ENCODE measurements around the gene NEU1. TPM values are rescaled to one million over a fixed set of nuclear protein-coding genes. Genes with fewer than 3 reads are reported as not detected.
"Not testable (repeated sequence)": the region's sequence is repeated elsewhere in the genome, so short reads cannot be mapped to it uniquely, and the experiment has no call there.

NEU1 gene
- total RNA-seq, 2 experiments from 2014 or later, result 5.5 to 13.4 TPM

DNA sequence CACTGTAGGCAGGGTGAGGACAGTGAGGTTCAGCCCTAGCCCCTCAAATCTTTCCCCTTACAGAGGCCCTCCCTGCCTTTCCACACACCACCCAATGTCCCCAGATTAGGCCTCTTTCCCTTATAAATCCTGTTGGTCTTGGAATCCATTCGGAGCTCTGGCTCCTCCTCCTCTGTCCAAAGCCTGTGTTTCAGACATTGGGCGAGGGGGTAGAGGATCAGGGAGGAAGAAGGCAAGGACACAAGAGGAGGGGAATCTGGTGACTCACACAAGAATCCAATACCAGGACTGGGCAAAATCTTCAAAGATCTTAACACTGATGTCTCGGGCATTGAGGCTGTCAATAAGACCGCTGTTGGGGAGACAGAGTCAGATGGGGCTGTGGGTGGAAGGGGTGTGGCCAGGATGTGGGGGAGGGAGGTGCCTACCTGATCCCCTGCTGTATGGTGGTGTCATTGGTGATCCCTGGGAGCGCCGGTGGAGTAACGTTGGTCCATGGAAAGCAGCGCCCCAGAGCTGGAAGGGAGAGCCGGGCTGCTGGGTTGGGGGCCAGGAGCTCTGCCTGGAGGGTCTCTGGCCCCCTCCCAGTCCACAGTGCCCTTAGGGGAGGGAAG lies 8.5 kb upstream of the NEU1 start:
- H2AFZ ChIP-seq (ENCODE audit: low read length), result no peak overlapping the region
- no peaks in the 10 kb centered on the region for H3K9me3 ChIP-seq (ENCODE audit: low read length)
- H3K4me2 ChIP-seq (ENCODE audit: low read length), result no peak overlapping the region
- TF ChIP-seq CTCF (conservative IDR thresholded peaks at IDR 0.05; ENCODE audit: low read length), result no peak
- TF ChIP-seq EZH2phosphoT487 (IDR thresholded peaks at IDR 0.05; ENCODE audit: borderline replicate concordance, low read depth, low read length), result no peak
- ChIA-PET POLR2A (no interaction called here), CTCF (ENCODE audit: unreplicated experiment) (no interaction called here)
- H3K4me3 ChIP-seq (ENCODE audit: low read depth, low read length, poor library complexity, severe bottlenecking), result no peak overlapping the region
- intact Hi-C loops (cut with micrococcal nuclease; ENCODE audit: unreplicated experiment), result no loop called here
- H4K20me1 ChIP-seq (ENCODE audit: insufficient read depth, low read length), result no peaks in the 10 kb centered on the region
- peaks cover 8% of the 10 kb centered on the region for H3K4me1 ChIP-seq (ENCODE audit: insufficient read depth, low read length, poor library complexity, severe bottlenecking)
- no peak overlapping the region for H3K27ac ChIP-seq (ENCODE audit: low read depth, low read length, poor library complexity, severe bottlenecking)
- H3K36me3 ChIP-seq (ENCODE audit: insufficient read depth, low read length), result no peaks in the 10 kb centered on the region
- no peaks in the 10 kb centered on the region for H3K9me2 ChIP-seq (ENCODE audit: insufficient read depth, low read length)
- BruUV-seq (replicated peaks), result no TSS peak
- H3K79me2 ChIP-seq (ENCODE audit: insufficient read depth, low read depth, low read length), result no peaks in the 10 kb centered on the region
- no peak for DNase-seq (ENCODE audit: low spot score)

- no peak overlapping the region for H3K27ac ChIP-seq (ENCODE audit: low read depth, low read length, poor library complexity, severe bottlenecking)
- CTCF ChIA-PET (ENCODE audit: unreplicated experiment), result no interaction called here
- H2AFZ ChIP-seq (ENCODE audit: low read length), result no peak overlapping the region
- no TSS peak for BruUV-seq (replicated peaks)
- no peak overlapping the region for H3K4me2 ChIP-seq (ENCODE audit: low read length)
- no peak for DNase-seq (ENCODE audit: low spot score)
- no peaks in the 10 kb centered on the region for H3K79me2 ChIP-seq (ENCODE audit: insufficient read depth, low read depth, low read length)
- H4K20me1 ChIP-seq (ENCODE audit: insufficient read depth, low read length), result no peaks in the 10 kb centered on the region
- intact Hi-C loops (cut with micrococcal nuclease; ENCODE audit: unreplicated experiment), result no loop called here
- no peak overlapping the region for H3K4me3 ChIP-seq (ENCODE audit: low read depth, low read length, poor library complexity, severe bottlenecking)
- H3K9me2 ChIP-seq (ENCODE audit: insufficient read depth, low read length), result no peaks in the 10 kb centered on the region
- peaks cover 8% of the 10 kb centered on the region for H3K4me1 ChIP-seq (ENCODE audit: insufficient read depth, low read length, poor library complexity, severe bottlenecking)
- no peaks in the 10 kb centered on the region for H3K36me3 ChIP-seq (ENCODE audit: insufficient read depth, low read length)
- no peak for TF ChIP-seq EZH2phosphoT487 (IDR thresholded peaks at IDR 0.05; ENCODE audit: borderline replicate concordance, low read depth, low read length)
- TF ChIP-seq CTCF (conservative IDR thresholded peaks at IDR 0.05; ENCODE audit: low read length), result peak; percentile 61
- POLR2A ChIA-PET, result no interaction called here
- H3K9me3 ChIP-seq (ENCODE audit: low read length), result no peaks in the 10 kb centered on the region
These were observed 7.8 kb upstream of the NEU1 start for GRCh38 chr6:31870385-31870921.

DNA sequence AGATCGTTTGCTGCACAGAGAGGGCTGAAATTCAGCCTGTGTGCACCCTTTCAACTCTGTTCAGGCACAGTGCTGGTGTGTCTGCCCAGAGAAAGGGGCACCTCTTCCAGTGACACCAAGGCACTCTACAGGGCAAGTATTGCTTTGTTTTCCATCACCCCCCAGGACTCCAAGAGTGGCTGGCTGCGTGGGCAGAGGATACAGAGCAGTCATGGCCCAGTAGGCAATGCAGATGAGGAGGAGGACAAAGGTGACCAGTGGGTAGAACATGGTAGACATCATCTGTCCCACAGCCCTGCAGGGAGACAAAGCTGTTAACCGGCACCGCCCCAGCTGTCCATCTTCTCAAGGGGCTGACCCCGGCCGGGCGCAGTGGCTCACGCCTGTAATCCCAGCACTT lies 6.7 kb upstream of the NEU1 start:
- Histone ChIP-seq H3K79me2 (ENCODE audit: insufficient read depth, low read depth, low read length) (no peaks in the 10 kb centered on the region), H3K4me3 (ENCODE audit: low read depth, low read length, poor library complexity, severe bottlenecking) (no peak overlapping the region), H3K27ac (ENCODE audit: low read depth, low read length, poor library complexity, severe bottlenecking) (no peak overlapping the region), H3K9me2 (ENCODE audit: insufficient read depth, low read length) (no peaks in the 10 kb centered on the region), H2AFZ (ENCODE audit: low read length) (no peak overlapping the region), H3K36me3 (ENCODE audit: insufficient read depth, low read length) (no peaks in the 10 kb centered on the region), H3K4me1 (ENCODE audit: insufficient read depth, low read length, poor library complexity, severe bottlenecking) (peaks cover 6% of the 10 kb centered on the region), H3K9me3 (ENCODE audit: low read length) (no peaks in the 10 kb centered on the region), H4K20me1 (ENCODE audit: insufficient read depth, low read length) (no peaks in the 10 kb centered on the region), H3K4me2 (ENCODE audit: low read length) (no peak overlapping the region)
- DNase-seq (ENCODE audit: low spot score), result no peak
- BruUV-seq (replicated peaks), result no TSS peak
- CTCF ChIA-PET (ENCODE audit: unreplicated experiment), result no interaction called here
- TF ChIP-seq CTCF (conservative IDR thresholded peaks at IDR 0.05; ENCODE audit: low read length) (no peak), EZH2phosphoT487 (IDR thresholded peaks at IDR 0.05; ENCODE audit: borderline replicate concordance, low read depth, low read length) (no peak)
- intact Hi-C loops (cut with micrococcal nuclease; ENCODE audit: unreplicated experiment), result no loop called here
- POLR2A ChIA-PET, result no interaction called here

DNA sequence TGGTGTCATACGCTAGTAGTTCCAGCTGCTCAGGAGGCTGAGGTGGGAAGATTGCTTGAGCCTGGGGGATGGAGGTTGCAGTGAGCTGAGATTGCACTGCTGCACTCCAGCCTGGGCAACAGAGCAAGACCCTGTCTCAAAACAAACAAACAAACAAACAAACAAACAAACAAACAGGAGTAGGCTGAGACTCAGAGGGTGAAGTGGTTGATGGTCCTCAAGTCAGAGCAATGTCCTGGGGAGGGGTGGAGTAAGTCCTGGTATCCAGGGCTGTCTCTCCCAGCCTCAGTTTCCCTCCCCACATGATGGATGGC lies 6.0 kb upstream of the NEU1 start:
- H3K36me3 ChIP-seq (ENCODE audit: insufficient read depth, low read length); intact Hi-C loops (cut with micrococcal nuclease; ENCODE audit: unreplicated experiment); DNase-seq (ENCODE audit: low spot score); H3K4me1 ChIP-seq (ENCODE audit: insufficient read depth, low read length, poor library complexity, severe bottlenecking); CTCF ChIA-PET (ENCODE audit: unreplicated experiment); H3K79me2 ChIP-seq (ENCODE audit: insufficient read depth, low read depth, low read length); H3K27ac ChIP-seq (ENCODE audit: low read depth, low read length, poor library complexity, severe bottlenecking); POLR2A ChIA-PET; H2AFZ ChIP-seq (ENCODE audit: low read length); H4K20me1 ChIP-seq (ENCODE audit: insufficient read depth, low read length); H3K4me3 ChIP-seq (ENCODE audit: low read depth, low read length, poor library complexity, severe bottlenecking); H3K4me2 ChIP-seq (ENCODE audit: low read length); H3K9me2 ChIP-seq (ENCODE audit: insufficient read depth, low read length); BruUV-seq (replicated peaks); H3K9me3 ChIP-seq (ENCODE audit: low read length): not testable (repeated sequence)

All from OCI-LY7 (cell line).